Fibroblast of skin of left quadriceps (primary cell): Measurements from ENCODE around the gene RTCA.
"Not testable (repeated sequence)": the region's sequence is repeated elsewhere in the genome, so short reads cannot be mapped to it uniquely, and the experiment has no call there.

Experiments
- DNase-seq, 2 experiments: peaks; one replicate each; pipeline ENCODE4 v3.0.0-alpha.2; 2013; ENCODE audit warnings: low read depth in 2 of 2

The RTCA gene

GRCh38 chr1:100258427-100258826, 7.6 kb upstream of the RTCA start:
- not testable (repeated sequence) for DNase-seq

DNA sequence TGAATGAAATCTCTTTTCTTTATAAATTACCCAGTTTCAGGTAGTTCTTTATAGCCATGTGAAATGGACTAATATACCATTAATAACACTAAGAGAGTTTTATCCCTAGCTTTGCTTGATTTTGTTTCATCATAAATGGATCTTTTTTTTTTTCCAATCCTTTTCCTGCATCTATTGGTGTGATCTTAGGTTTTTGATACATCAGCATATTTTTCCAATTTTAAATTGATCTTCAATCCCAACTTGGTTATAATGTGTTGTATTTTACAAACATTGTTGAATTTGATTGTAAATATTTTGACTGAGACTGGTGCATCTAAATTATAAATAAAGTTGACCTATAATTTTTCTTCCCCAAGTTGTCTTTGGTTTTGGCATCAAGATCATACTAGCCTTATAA, 4.3 kb upstream of the RTCA start:
- DNase-seq: no peak

DNA sequence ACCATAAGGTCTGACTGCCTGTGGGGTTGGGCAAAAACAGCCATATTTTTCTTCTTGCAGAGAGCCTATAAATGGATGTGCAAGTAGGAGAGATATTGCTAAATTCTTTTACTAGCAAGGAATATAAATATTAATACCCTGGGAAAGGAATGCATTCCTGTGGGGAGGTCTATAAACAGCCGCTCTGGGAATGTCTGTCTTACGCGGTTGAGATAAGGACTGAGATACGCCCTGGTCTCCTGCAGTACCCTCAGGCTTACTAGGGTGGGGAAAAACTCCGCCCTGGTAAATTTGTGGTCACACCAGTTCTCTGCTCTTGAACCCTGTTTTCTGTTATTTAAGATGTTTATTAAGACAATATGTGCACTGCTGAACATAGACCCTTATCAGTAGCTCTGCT, 1.9 kb upstream of the RTCA start:
- not testable (repeated sequence) for DNase-seq

GRCh38 chr1:100265562-100265930, 470 bp upstream of the RTCA start:
- peak; percentile 5 to 14 for DNase-seq

- DNase-seq: no peak
Measured at GRCh38 chr1:100266741-100267140, 725 bp downstream of the RTCA start.

DNA sequence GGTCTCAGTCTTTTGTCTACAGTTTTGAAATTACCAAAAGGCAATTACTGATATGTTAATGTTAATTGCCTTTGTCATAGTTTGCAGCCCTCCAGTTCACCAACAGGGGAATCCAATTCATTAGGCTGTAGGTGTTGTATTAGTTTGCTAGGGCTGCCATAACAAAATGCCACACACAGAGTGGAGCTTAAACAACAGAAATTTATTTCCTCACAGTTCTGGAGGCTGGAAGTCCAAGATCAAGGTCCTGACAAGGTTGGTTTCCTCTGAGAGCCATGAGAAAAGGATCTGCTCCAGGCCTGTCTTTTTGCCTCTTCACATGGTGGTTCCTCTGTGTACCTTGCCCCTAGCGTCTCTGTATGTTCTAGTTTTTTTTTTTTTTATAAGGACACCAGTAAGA, 1.3 kb downstream of the RTCA start:
- DNase-seq: no peak

DNA sequence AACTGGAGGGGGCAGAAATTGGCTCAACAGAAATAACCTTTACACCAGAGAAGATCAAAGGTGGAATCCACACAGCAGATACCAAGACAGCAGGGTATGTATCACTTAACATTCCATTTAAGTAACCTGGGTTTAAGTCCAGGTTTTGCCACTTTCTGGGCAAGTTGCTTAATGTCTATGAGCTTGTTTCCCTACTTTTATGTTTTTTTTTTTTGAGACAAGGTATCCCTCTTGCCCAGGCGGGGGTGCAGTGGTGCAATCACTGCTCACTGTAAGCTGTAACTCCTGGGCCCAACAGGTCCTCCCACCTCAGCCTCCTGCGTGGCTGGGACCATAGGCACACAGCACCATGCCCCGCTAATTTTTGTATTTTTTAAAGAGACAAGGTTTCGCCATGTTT, 2.2 kb downstream of the RTCA start:
- DNase-seq: no peak

- no peak for DNase-seq
Measured at GRCh38 chr1:100277866-100278265, 11.8 kb downstream of the RTCA start.

GRCh38 chr1:100279358-100279923, 13.4 kb downstream of the RTCA start:
- no peak for DNase-seq

DNA sequence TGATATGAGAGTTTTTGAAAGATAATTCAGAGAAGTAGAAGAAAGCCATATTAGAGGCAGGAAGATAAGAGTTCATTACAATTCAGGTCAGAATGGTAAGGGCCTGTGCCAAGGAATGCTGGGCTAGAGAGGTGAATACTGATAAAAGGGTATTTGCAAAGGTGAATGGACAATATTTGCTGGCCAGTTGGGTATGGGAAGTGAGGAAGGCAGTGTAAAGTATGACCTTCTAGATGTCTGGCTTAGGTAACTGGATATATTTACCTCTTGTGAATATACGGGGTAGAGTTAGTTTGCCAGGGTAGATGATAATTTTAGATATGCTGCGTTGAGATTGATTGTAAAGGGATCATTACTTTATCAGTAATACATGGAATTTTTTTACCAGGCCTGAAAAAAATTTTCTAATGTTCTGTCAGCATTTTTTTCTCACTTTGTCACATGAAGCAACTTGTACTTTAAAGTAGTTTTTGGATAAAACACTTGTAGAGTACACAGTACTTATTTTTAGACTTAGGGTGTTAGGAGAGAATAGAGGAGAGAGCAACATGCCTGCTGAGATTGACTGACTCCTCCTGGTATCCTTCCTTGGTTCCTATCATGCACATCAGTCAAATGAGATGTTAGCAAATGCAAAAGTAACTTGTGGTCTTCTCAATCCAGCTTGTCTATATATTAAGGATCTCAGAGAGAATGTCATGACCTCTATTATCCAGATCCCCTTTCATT, 14.1 kb downstream of the RTCA start:
- DNase-seq: no peak

GRCh38 chr1:100284591-100284990, 18.6 kb downstream of the RTCA start:
- no peak for DNase-seq

- no peak for DNase-seq
Measured at GRCh38 chr1:100287162-100287561, 21.1 kb downstream of the RTCA start.

GRCh38 chr1:100290291-100290690, 24.3 kb downstream of the RTCA start:
- no peak for DNase-seq

- no peak for DNase-seq
Measured at GRCh38 chr1:100292711-100293110, 26.7 kb downstream of the RTCA start.

DNA sequence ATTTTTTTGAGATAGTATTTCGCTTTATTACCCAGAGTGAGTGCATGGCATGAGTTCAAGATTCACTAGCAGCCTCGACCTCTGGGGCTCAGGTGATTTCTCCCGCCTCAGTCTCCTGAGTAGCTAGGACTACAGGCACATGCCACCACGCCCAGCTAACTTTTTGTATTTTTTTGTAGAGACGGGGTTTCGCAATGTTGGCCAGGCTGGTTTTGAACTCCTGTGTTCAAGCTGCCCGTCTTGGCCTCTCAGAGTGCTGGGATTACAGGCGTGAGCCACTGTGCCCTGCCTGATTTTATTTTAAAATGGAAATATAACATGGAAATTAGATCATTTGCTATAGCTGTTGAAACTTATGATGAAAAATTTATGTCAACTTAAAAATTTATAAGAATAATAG, 30.1 kb downstream of the RTCA start:
- no peak for DNase-seq

DNA sequence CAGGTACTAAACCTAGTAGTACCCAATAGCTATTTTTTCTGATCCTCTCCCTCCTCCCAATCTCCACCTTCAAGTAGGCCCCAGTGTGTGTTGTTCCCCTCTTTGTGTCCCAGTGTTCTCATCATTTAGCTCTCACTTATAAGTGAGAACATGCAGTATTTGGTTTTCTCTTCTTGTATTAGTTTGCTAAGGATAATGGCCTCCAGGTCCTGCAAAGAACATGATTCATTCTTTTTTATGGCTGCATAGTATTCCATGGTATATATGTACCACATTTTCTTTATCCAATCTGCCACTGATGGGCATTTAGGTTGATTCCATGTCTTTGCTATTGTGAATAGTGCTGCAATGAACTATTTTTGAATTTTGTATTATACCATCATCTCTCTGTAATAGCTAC, 31.0 kb downstream of the RTCA start:
- DNase-seq: not testable (repeated sequence)

- no peak for DNase-seq
Measured at GRCh38 chr1:100298512-100298911, 32.5 kb downstream of the RTCA start.

GRCh38 chr1:100299521-100300222, 33.7 kb downstream of the RTCA start:
- DNase-seq: no peak

GRCh38 chr1:100300691-100301090, 34.7 kb downstream of the RTCA start:
- no peak for DNase-seq

DNA sequence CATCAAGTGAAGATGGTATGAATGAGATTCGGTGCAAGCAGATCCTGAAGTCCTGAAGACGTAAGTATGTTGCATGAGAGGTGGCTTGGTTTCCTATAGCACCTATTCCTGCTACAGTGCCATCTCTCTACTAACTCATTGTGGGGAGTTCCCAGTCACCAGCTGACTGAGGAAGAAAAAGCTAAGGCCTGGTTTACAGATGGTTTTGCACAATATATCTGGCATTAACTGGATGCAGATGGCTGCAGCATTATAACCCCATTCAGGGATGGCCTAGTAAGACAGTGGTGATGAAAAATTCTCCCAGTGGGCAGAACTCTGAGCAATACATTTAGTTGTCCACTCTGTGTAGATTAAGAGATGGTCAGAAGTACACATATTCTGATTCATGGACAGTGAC, 36.7 kb downstream of the RTCA start:
- no peak for DNase-seq

DNA sequence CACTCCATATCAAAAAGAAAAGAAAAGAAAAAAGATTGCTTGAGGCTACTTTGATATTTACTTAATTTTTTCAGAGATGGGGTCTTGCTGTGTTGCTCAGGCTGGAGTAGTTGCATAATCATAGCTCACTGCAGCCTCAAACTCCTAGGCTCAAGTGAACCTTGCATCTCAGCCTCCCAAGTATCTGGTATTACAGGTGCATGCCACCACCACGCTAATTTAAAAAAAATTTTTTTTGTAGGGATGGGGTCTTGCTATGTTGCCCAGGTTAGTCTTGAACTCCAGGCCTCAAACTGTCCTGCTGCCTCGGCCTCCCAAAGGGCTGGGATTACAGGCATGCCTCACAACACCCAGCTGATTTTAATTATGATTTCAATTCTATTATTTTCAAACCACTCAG, 38.2 kb downstream of the RTCA start:
- no peak for DNase-seq

GRCh38 chr1:100304921-100305320, 38.9 kb downstream of the RTCA start:
- no peak for DNase-seq

DNA sequence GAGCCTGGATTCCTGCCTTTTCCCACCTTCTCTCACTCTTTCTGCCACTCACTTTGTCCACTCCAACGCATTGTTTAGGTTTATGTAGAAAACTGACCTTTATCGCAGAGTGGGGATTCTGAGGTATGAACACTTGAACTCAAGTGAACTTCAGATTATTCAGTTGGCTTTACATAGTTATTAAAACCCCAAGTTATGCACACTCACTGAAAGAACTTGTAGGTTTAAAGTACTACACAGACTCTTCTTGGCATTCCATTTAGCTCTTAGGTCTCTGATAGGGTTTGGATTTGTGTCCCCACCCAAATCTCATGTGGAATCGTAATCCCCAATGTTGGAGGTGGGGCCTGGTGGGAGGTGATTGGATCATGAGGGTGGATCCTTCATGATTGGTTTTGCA, 39.9 kb downstream of the RTCA start:
- DNase-seq: no peak
